Stomach (tissue), 4 donors: Measurements from ENCODE around the gene MED12L.

Experiments
- EP300 ChIP-seq: sonication (generic); formaldehyde crosslinking; IDR thresholded peaks from one replicate; pipeline ENCODE4 v1.6.1; 2017; ENCODE audit warnings: antibody characterized with exemption
- TF ChIP-seq, protein P1 (sequence below), 7 experiments: fragments of 450-650 bp in 4 of 7; fragments of 200-600 bp in 3 of 7; sonication (generic) in 3 of 7; IDR thresholded peaks; one replicate each; pipeline ENCODE4 v1.5.1; 2016 to 2019; ENCODE audit warnings: antibody characterized with exemption in 7 of 7, control low read depth in 2 of 7, mild to moderate bottlenecking in 1 of 7

DNA sequence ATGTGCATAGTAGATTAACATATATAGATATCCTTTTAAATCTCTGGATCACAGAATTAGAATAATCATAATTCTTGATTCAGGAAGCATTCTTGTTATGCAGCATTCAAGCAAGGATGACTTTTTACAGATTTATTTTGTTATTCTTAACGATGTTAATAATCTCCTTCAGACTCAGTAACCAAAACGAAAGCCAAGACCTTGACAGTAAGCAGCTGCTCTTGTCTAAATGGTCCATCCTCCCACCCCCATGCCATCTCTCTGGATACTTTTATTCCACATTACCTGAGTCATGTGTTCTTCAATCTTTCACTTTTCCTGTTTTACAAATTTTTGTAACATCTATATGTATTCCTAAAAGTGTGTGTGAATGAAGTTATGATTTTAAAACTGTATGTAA, 150.9 kb downstream of the MED12L start:
- TF ChIP-seq, protein P1, sequence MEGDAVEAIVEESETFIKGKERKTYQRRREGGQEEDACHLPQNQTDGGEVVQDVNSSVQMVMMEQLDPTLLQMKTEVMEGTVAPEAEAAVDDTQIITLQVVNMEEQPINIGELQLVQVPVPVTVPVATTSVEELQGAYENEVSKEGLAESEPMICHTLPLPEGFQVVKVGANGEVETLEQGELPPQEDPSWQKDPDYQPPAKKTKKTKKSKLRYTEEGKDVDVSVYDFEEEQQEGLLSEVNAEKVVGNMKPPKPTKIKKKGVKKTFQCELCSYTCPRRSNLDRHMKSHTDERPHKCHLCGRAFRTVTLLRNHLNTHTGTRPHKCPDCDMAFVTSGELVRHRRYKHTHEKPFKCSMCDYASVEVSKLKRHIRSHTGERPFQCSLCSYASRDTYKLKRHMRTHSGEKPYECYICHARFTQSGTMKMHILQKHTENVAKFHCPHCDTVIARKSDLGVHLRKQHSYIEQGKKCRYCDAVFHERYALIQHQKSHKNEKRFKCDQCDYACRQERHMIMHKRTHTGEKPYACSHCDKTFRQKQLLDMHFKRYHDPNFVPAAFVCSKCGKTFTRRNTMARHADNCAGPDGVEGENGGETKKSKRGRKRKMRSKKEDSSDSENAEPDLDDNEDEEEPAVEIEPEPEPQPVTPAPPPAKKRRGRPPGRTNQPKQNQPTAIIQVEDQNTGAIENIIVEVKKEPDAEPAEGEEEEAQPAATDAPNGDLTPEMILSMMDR (IDR thresholded peaks at IDR 0.05), result no peak
- no peak for TF ChIP-seq EP300
